ENCODE measurements around the gene C1orf226. TPM values are rescaled to one million over a fixed set of nuclear protein-coding genes. Genes with fewer than 3 reads are reported as not detected.

C1orf226 gene
- total and polyA plus RNA-seq, 10 of the 15 experiments (the other 5 are each of a cell fraction or from before 2014, with no cell fraction given): not detected

DNA sequence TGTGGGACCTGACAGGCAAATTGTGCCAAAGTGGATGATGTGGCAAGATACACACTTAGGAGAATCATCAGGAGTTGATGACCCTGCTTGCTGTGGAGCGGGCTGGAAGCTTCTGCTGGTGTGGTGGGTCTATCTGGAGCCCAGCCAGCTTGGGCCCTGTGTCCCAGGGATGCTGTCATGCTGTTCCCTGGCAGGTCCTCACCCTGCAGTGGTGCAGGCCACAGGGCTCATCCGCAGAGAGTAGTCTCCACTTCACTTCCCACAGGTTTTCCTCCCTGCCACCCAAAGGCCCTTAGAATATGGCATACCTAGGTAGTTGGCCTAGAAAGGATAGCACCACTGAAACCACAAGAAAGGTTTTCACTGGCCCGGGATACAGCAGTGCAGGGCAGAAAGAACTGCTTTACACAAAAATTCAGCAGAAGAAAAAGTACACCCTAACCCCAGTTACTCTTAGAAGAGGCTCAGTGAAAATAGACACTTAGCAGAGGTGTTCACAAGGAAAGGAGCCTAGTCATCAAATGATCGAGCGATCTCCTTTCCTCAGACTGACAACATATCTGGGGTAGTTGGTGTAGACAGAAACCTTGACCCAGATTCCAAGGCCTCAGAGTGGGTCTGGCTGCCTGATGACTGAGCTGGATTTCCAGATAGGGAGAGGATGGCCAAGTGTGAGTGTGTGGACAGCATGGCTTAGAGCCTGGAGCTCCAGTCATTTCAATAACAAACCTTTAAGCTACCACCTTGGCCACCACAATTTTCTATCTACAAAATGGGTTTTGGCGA is 1.3 kb upstream of the C1orf226 start (continued):
- TF ChIP-seq SIX5 (IDR thresholded peaks at IDR 0.05; ENCODE audit: low read depth, low read length, severe bottlenecking): no peak
- no peak for TF ChIP-seq ETV6 (conservative IDR thresholded peaks at IDR 0.05 in 1 of 2, IDR thresholded peaks at IDR 0.05 in 1 of 2; ENCODE audit: borderline replicate concordance in 1 of 2, low read depth in 1 of 2)
- no peak for TF ChIP-seq CBX5 (IDR thresholded peaks at IDR 0.05; ENCODE audit: low read depth)
- TF ChIP-seq CHD2 (IDR thresholded peaks at IDR 0.05; ENCODE audit: borderline replicate concordance, low read depth, low read length): no peak
- no peak for TF ChIP-seq POLR2A (IDR thresholded peaks at IDR 0.05; ENCODE audit: low read depth, low read length)
- no peak for TF ChIP-seq YY1 (IDR thresholded peaks at IDR 0.05; ENCODE audit: low read depth, low read length)
- TF ChIP-seq, protein P1, sequence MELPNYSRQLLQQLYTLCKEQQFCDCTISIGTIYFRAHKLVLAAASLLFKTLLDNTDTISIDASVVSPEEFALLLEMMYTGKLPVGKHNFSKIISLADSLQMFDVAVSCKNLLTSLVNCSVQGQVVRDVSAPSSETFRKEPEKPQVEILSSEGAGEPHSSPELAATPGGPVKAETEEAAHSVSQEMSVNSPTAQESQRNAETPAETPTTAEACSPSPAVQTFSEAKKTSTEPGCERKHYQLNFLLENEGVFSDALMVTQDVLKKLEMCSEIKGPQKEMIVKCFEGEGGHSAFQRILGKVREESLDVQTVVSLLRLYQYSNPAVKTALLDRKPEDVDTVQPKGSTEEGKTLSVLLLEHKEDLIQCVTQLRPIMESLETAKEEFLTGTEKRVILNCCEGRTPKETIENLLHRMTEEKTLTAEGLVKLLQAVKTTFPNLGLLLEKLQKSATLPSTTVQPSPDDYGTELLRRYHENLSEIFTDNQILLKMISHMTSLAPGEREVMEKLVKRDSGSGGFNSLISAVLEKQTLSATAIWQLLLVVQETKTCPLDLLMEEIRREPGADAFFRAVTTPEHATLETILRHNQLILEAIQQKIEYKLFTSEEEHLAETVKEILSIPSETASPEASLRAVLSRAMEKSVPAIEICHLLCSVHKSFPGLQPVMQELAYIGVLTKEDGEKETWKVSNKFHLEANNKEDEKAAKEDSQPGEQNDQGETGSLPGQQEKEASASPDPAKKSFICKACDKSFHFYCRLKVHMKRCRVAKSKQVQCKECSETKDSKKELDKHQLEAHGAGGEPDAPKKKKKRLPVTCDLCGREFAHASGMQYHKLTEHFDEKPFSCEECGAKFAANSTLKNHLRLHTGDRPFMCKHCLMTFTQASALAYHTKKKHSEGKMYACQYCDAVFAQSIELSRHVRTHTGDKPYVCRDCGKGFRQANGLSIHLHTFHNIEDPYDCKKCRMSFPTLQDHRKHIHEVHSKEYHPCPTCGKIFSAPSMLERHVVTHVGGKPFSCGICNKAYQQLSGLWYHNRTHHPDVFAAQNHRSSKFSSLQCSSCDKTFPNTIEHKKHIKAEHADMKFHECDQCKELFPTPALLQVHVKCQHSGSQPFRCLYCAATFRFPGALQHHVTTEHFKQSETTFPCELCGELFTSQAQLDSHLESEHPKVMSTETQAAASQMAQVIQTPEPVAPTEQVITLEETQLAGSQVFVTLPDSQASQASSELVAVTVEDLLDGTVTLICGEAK (IDR thresholded peaks at IDR 0.05; ENCODE audit: borderline replicate concordance): no peak
- TF ChIP-seq ASH2L (IDR thresholded peaks at IDR 0.05; ENCODE audit: borderline replicate concordance, low read depth): no peak
